NOMO-1 treated with dmso at 0.1 percent for 144 hours (cell line): ENCODE data around the gene RPL10A.
A peak's percentile ranks its signal among the peaks of the same experiment; 100 is the strongest.

ENCODE experiments used
- DNase-seq: peaks from one replicate; lab custom pipeline; 2025; ENCODE audit not compliant: unreplicated experiment; lab: John Stamatoyannopoulos, UW

RPL10A gene

DNA sequence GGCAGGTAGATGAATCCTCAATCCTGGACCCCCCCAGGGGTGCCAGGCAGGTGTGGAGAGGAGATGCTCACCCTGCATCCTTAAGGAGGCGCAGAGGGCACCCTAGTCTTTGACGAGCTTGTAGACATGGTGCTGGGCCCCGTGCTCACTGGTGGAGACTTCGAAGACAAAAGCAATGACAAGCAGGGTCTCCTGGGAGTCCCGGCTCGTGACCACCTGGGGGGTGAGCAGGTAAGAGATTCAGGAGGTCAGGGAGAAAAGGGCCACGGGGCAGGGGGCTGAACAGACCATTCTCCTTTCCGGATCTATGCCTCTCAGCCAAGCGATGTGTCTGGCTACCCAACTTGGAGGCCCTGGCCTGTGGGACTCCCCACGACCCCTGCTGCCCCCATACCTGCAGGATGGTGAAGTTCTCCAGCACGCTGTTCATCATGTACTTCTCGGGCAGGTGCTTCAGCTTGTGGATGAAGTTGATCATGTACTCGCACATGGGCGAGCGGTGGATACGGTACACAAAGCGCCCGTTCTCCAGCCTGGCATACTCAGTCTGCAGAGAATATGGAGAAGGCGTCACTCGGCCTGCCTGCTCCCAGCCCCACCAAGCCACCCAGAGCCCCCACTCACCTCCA lies 6.9 kb downstream of the RPL10A start:
- DNase-seq = no peak

DNA sequence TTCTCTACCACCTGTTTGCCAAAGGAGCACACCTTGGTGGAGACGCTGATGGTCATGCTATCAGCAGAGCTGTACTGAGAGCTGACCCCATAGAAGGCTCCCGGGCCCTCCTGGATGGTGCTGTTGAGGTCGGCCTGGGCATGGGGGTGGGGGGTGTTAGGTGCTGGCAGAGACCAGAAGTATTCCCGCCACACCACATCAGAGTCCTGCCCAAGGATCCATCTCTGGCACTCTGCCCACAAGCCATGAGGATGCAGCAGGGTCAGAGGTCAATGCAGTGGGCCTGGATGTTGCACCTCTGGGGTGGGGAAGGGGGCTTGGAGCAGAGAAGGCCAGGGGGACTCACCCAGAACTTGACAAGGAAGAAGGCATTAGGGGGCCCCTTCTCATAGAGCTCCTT lies 7.4 kb downstream of the RPL10A start:
- no peak for DNase-seq

DNA sequence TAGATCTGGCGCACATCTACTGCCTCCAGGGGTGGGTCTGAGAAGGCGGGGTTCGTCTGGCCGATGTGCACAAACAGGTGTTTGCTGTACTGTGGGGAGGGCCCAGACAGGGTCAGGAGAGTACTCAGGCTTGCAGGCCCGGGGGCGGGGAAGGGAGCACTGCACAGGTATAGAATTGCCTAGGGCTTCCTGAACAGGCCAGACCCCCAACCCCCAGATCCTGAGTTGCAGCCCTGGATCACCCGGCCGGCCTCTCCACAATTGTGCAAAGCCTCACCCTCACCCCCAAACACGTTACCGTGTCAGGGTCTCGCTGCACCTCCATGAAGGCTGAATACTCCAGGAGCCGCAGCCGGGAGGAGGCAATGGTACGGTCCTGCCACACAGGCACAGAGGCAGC lies 7.8 kb downstream of the RPL10A start:
- DNase-seq = no peak

DNA sequence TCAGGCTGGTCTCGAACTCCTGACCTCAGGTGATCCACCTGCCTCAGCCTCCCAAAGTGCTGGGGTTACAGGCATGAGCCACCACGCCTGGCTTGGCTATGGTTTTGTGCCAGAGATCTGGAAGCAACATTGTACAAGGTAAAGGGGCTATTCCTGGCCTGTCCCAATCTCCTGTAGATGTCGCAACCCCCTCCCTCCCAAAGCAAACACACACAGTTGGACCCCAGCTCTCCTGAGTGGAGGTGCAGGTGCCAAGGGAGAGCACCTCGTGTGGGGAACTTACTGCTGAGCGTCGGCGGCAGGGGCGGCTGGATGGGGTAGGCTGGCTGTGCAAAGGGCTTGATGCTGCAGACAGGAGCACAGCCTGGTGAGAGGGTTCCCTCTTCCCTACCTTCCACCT lies 8.8 kb downstream of the RPL10A start:
- no peak for DNase-seq

DNA sequence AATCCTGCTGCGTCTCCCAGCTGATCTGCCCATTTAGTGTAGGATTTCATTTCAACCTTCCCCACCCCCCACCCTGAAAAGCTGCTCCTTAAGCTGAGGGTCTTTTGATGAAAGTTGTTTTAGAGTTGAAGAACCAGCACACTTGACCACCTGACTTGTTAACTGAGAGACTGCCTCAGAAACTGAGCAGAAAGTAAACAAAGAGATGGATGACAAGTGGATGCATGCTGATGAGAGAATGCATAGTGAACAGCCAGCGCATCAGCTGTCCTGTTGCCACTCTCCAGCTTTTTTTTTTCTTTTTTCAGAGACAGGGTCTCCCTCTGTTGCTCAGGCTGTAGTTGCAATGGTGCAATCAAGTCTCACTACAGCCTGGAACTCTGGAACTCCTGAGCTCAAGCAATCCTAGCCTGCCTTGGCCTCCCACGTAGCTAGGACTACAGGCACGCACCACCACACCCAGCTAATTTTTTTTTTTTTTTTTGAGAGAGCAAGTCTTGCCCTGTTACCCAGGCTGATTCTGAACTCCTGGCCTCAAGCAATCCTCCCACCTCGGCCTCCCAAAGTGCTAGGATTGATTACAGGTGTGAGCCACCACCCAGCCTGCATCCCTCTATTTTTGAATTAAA lies 9.5 kb downstream of the RPL10A start:
- DNase-seq = no peak

DNA sequence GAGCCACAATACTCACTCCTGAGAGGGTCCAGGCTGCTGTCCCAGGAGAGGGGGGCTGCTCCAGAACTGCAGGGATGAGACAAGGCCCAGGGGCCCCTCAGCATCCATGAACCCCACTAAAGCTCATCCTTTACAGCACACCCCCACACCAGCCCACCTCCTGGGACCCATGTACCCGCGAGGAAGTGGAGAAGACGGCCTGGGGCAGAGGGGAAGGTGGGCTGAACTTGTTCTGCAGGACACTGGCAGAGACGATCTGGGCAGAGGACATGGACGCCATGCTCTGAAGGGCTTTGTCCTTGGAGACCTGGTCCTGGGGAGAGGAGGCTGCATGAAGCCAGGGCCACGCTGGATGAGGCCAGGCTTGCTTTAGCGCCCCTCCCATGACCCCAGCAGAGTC lies 10.1 kb downstream of the RPL10A start:
- no peak for DNase-seq

DNA sequence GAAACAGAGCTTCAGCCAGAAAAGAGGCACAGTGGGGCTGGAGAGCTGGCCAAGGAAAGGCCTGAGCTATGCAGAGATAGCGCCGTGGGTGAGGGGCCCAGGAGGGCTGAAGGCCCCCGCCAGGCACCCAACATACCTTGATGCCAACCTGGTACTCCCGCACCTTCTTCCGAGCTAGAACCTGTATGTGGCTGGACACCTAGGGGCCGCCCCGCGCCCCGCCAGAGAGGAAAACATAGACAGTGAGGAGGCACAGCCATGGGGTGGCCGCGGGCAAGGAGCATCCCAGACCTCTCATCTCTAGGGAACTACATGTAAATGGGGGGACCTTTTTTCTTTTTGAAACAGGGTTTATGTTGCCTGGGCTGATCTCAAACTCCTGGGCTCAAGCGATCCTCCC lies 12.0 kb downstream of the RPL10A start:
- DNase-seq = no peak

DNA sequence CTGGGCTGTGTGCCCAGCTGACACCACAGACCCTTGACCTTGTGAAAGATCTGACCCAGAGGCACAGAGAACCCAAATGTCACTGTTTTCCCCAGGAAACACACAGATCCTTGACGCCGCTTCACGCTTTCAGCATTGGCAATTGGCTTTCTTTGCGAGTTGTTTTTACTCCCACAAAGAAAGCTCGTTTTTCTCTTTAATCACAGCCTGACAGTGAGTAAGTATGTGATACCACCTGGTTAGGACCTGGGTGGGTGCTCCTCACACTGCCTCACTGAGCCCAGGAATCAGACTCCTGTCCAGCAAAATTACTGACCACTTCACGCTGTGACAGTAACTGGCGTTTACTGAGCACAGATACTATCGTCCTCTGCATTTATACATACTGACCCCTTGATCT lies 13.0 kb downstream of the RPL10A start:
- no peak for DNase-seq

DNA sequence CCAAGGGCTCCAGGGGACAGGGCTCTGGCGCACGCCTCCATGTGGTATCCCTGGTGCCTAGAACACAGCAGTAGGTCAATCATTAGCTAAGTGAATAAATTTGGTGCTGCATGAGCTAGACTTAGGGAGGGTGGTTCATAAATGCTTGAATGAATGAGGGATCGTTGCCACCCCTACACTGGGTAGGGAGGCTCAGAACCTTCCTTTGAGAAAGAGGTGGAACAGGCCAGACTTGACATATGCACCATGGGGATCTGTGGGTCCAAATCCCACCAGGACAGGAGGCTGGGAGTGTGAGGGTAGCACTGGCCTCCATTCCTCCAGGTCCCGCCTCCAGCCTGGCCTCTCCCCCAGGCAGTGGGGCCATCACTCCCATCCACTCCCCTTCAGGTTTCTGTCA lies 14.9 kb downstream of the RPL10A start:
- DNase-seq = no peak

DNA sequence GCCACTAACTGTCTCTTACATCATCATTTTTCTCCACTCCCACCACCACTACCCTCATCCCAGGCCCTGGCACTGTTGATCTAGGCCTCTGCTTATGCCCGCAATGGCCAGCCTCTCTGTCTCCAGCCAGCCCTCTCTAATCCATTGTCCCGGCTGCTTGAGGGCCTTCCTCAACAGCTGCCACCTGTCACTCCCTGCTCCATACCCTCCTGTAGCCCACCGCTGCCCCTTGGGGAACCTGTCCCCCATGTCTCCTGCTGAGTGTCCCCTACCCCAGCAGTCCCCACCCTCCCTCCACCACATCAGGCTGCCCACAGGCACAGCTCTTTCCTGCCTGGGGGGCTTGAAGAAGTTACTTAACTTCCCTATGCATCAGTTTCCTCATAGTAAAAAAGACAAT lies 15.3 kb downstream of the RPL10A start:
- DNase-seq = no peak

DNA sequence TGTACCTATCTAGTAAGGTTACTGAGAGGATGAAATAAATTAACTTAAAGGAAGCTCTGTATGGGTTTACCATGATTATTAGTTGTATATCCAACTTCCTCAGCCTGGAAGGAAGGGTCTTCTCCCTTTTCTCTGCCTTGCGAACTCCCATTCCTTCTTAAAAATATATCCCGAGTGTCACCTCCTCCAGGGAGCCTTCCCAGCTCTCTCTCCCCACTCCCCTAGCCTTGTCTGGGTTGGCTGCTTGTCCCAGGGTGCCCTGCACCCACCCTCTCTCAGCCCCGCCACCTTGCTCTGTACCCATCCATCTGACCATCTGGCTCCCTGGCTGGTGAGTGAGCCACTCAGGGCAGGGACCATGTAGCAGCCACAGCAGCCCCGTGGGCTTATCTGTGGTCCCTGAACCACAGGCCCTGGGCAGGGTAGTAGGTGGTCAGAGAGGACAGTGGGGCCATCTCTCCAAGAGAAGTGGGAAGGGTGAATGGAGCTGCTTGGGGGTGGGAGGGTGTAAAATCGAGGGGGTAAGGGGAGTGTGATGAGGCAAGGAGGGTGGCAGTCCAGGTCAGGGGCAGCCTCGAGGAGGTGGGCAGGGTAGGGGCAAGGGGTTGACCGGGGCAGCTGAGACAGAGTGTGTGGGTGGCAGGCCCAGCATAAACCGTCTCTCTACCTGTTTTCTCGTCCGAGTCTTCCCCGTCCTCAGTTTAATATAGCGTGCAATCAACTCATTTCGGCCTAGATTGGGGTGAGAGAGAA lies 15.9 kb downstream of the RPL10A start:
- no peak for DNase-seq

DNA sequence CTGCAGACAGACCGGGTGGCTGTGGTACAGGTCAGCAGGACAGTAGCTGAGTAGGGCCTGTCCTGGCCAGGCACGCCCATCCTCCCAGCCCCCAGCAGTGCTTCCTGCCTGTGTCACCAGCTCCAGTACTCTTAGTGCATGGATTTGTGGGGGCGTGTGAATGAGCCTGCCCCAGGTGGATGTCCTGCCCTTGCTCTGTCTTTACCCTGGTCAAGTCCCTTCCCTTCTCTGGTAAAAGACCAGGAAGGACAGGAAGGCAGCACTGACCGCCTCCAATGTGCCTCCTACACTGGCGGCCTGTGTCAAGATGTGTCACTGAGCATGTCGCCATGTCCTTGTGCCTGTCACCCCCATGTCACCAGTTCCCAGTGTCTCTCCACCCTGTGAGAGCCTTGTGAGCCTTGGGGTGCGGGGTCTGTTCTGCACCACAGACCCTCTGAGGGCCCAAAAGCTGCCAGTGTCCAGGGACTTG lies 16.8 kb downstream of the RPL10A start:
- DNase-seq = no peak

DNA sequence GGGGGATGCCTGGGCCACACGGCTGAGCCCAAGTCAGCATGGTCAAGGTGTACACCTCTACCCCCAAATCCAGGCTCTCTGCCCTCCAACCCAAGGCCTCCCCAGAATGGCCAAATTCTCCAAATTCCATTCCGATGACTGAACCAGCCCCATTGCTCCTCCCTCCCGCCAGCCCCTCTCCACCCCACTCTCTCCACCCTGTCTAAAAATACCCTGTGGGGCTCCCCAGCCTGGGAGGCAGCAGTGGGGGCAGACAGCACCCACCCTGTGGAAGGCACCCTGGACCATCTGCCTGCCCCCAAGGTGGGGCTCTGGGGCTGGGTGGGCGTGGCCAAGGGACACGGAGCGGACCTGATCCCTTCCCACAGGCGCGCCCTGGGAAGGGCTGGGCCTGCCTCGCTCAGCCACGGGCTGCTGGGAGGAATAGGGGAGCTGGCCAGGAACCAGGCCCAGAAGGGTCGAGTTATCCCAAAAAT lies 17.2 kb downstream of the RPL10A start:
- DNase-seq = no peak

DNA sequence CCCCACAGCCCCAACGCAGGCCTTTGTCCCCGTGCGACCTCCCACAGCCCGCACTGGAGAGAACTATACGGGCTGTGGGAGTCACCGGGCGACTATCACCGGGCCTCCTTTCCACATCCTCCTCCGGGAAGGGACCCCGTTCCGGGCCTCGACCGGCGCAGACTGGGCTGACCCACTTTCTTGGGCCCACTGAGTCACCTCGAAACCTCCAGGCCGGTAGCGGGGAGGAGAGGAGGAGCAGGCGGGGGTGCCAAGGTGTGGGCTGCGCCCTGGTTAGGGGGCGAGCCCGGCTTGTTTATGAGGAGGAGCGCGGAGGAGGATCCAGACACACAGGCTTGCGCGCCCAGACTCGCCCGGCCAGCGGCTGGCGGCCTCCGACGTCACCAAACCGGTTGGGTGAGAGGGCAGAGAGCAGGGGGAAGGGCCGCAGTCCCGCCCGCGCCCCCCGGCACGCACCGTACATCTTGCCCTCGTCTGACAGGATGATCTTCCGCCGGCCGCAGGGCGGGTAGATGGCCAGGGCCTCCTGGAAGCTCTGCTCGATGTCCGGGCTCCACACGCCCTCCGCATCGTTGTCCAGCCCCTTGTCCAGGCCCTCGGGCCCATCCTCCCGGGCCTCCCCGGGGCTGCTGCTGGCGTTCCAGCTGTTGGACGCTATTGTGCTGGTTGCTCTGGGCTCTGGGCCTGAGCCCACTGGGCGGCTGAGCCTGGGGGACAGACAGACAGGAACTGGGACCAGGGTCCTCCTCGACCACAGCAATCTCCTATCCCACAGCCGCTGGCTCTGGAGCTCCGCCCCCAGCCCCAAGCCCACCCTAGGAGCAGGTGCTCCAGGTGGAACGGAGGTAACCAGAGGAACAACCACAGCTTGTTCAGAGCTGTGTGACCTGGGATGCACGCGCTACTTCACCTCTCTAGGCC lies 18.1 kb downstream of the RPL10A start:
- DNase-seq = no peak

DNA sequence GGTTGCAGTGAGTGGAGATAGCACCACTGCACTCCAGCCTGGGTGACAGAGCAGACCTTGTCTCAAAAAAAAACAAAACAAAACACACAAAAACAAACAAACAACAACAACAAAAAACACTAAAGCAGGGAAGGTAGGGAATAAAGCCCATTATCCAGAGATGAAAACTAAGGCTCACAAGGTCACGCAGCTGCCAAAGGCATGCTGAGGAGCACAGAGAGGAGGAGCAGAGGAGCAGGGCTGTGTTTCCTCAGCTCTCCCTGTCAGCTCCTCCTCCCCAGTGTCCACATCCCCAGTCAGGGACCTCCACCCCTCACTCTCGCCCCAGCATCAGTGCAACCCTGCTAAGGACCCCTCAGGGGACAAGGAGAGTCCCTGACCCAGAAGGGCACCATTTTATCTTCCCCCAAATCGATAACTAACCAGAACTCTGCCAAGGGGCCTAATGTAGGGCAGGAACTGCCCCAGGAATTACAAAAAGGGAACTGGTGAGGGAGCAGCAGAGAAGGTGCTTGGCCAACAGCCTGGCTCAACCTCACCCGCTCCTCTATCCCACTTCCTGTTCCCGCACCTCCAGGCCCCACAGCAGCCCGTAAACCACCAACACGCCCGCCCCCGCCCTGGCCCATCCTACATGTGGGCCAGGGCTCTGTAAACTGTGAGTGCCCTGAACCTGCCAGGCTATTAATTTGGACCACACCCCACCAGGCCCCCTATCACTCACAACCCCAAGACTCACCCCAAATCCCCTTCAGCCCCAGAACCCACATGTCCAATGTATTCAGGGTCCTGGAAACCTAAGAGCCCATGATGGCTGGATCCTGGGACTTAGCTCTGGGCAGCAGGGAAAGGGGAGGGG lies 19.7 kb downstream of the RPL10A start:
- peak; percentile 85 for DNase-seq

DNA sequence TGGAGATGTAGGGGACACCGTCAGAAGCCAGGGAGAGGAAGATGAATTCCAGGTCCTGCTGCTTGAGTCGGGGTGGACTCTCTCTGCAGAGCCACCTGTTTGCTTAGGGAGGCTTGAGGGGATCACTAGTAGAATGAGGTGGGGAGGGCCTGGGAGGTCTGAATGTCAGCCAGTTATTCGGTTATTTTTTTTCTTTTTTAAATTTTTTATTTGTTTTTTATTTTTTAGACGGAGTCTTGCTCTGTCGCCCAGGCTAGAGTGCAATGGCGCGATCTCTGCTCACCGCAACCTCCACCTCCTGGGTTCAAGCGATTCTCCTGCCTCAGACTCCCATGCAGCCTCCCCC lies 20.3 kb downstream of the RPL10A start:
- no peak for DNase-seq

DNA sequence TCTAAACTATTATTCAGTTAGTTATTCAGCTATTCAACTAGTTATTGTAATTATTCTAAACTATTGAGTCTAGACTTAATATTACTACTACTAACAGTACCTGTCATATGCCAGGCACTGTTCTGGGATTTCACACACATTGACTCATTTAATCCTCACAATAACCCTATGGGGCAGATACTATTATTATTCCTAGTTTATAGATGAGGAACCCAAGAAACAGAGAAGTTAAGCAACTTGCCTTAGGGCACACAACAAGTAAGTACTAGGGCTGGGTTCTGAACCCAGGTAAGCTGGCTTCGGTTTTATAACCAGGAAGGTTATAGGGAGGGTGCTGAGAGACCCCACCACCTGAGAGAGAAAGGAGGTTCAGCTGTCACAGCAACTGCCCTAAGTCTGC lies 20.9 kb downstream of the RPL10A start:
- no peak for DNase-seq

DNA sequence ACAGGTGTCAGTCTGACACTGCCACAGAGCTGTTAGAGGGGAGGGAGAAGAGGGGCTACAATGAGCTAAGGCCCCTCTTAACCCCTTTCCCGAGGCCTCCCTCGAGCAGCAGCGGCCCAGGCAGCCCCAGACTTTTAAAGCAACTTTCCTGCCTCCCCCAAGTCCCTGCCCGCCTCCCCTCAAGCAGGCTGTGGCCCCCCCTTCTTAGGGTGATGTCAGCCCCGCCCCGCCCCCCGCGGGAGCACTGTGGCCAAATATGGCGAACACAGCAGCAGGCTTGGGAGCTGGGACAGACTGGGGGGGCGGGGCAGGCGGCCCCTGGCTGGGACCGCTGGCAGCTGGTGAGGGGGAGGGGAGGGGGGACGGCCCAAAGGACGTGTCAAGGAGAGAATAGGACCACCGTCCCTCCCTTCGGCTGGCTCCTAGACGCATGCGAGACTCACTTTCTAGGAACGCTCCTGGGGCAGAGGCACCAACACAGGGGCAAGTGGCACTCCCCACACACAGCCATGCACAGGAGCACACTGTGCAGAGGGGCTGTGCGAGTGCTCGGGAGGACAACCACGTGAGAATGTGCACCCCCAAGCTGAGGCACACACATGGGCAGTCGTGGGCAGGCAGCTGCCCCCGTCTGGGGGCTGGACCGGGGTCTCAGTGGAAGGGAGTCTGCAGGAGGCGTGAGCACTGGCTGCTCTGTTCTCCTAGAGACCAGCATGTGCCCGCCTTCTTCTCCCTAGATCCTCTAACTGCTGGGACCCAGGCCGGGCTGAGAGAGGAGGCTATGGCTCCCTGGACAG lies 22.0 kb downstream of the RPL10A start:
- no peak for DNase-seq

DNA sequence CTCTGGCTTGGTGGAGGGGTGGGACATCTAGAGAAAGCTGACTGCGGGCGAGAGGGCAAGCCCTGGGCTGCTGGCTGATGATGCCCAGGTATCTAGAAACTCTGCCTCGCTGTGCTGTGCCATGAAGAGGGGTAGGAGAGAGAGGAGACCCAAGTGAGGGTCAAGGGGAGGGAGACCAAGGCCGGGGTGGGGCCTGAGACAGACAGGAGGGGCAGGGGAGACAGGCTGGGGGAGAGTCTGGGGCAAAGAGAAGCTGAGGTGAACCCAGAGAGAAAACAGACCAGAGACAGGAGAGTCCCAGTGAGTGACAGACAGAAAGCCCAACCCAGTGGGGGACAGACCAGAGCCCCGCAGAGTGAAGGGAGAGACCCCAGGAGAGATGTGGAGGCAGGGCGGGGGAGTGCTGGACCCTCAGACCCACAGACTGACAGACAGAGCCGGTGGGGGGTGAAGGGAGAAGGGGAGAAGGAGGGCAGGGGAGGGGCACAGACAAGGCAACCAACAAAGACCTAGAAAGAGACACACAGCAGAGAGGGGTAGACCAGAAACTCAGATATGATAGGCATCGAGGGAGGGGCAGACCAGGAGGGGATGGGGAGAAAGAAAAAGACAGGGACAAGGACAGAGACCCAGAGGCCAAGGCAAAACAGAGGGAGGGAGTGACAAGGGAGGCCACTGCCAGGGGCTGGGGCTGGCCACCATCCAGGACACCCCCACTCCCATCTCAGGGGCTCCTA lies 22.8 kb downstream of the RPL10A start:
- DNase-seq = no peak
